A673 (cell line): ENCODE data around the gene MICOS13.

Experiments
- CTCF ChIP-seq: fragments of 300-800, 200-600 bp; sonication (generic); conservative IDR thresholded peaks from 2 replicates; pipeline ENCODE4 v1.5.1; 2017; ENCODE audit warnings: low read depth, mild to moderate bottlenecking, antibody characterized with exemption, low read length, moderate library complexity, mixed read lengths
- EZH2 ChIP-seq: fragments of 200-600 bp; sonication (generic); IDR thresholded peaks from 2 replicates; pipeline ENCODE4 v1.6.1; 2017; ENCODE audit warnings: borderline replicate concordance, low read depth, mild to moderate bottlenecking, mixed read lengths, antibody characterized with exemption, low read length; ENCODE audit not compliant: poor library complexity, severe bottlenecking

GRCh38 chr19:5714816-5715215 is 34.5 kb upstream of the MICOS13 start:
- TF ChIP-seq CTCF (no peak), EZH2 (no peak)
